Right hindlimb (tissue), 1 donor: ENCODE data around the gene FAM210A.
"Not testable (repeated sequence)": the region's sequence is repeated elsewhere in the genome, so short reads cannot be mapped to it uniquely, and the experiment has no call there.

ENCODE experiments used
- DNase-seq: peaks from one replicate; pipeline ENCODE4 v3.0.0-alpha.2; 2018

The FAM210A gene

GRCh38 chr18:13726232-13726971, at the start of gene FAM210A, which contains the start of gene RNMT:
Gene FAM210A (minus strand): TSS chr18:13726558. CDS start chr18:13682077, 44,481 bp downstream.
Gene RNMT (plus strand): TSS chr18:13726673. CDS start chr18:13731518, 4,845 bp downstream.
- peak; percentile 97 for DNase-seq

- DNase-seq = no peak
Observed at GRCh38 chr18:13775058-13775457, 48.7 kb upstream of the FAM210A start.

- DNase-seq = no peak
Observed at GRCh38 chr18:13762690-13763439, 36.5 kb upstream of the FAM210A start.

GRCh38 chr18:13760047-13760446, 33.7 kb upstream of the FAM210A start:
- DNase-seq = no peak

- no peak for DNase-seq
Observed at GRCh38 chr18:13758622-13759021, 32.3 kb upstream of the FAM210A start.

- no peak for DNase-seq
Observed at GRCh38 chr18:13756671-13757070, 30.3 kb upstream of the FAM210A start.

- DNase-seq = no peak
Observed at GRCh38 chr18:13756261-13756660, 29.9 kb upstream of the FAM210A start.

- DNase-seq = not testable (repeated sequence)
Observed at GRCh38 chr18:13751599-13751998, 25.2 kb upstream of the FAM210A start.

- DNase-seq = no peak
Observed at GRCh38 chr18:13746633-13747032, 20.3 kb upstream of the FAM210A start.

GRCh38 chr18:13745696-13746095, 19.3 kb upstream of the FAM210A start:
- peak; percentile 29 for DNase-seq

- no peak for DNase-seq
Observed at GRCh38 chr18:13735681-13736080, 9.3 kb upstream of the FAM210A start.

- DNase-seq = no peak
Observed at GRCh38 chr18:13730481-13730880, 4.1 kb upstream of the FAM210A start.

GRCh38 chr18:13726972-13727331, 594 bp upstream of the FAM210A start:
- DNase-seq = no peak

GRCh38 chr18:13725566-13726231, 659 bp downstream of the FAM210A start:
- no peak for DNase-seq

GRCh38 chr18:13720847-13721246, 5.5 kb downstream of the FAM210A start:
- DNase-seq = no peak

- DNase-seq = no peak
Observed at GRCh38 chr18:13720123-13720522, 6.2 kb downstream of the FAM210A start.

GRCh38 chr18:13716916-13717315, 9.4 kb downstream of the FAM210A start:
- no peak for DNase-seq

GRCh38 chr18:13715330-13715729, 11.0 kb downstream of the FAM210A start:
- no peak for DNase-seq

GRCh38 chr18:13713455-13714055, 12.8 kb downstream of the FAM210A start:
- no peak for DNase-seq

- DNase-seq = no peak
Observed at GRCh38 chr18:13712400-13713131, 13.8 kb downstream of the FAM210A start.

- no peak for DNase-seq
Observed at GRCh38 chr18:13710414-13710831, 15.9 kb downstream of the FAM210A start.

GRCh38 chr18:13703899-13704298, 22.5 kb downstream of the FAM210A start:
- DNase-seq = no peak
